Left ventricle myocardium inferior (tissue), 1 donor: ENCODE results near the gene RIN3. TPM values are rescaled to one million over a fixed set of nuclear protein-coding genes. Genes with fewer than 3 reads are reported as not detected.

Experiments
- DNase-seq: peaks from one replicate; pipeline ENCODE4 v3.0.0-alpha.2; 2020
- H3K27ac ChIP-seq: fragments of 200-600 bp; replicated peaks from 2 replicates; pipeline ENCODE4 v1.8.0; 2021
- H3K27me3 ChIP-seq: fragments of 200-600 bp; 2 replicates; pipeline ENCODE4 v1.8.0; 2021; ENCODE audit warnings: low read depth
- H3K36me3 ChIP-seq: fragments of 200-600 bp; 2 replicates; pipeline ENCODE4 v1.8.0; 2021
- H3K4me1 ChIP-seq: fragments of 200-600 bp; 2 replicates; pipeline ENCODE4 v1.8.0; 2021
- H3K4me3 ChIP-seq: fragments of 200-600 bp; 2 replicates; pipeline ENCODE4 v1.8.0; 2021; ENCODE audit warnings: mild to moderate bottlenecking, moderate library complexity
- H3K9me3 ChIP-seq: fragments of 200-600 bp; replicated peaks from 2 replicates; pipeline ENCODE4 v1.8.0; 2021
- CTCF ChIP-seq: fragments of 200-600 bp; IDR thresholded peaks from 2 replicates; pipeline ENCODE4 v1.8.0; 2021; ENCODE audit warnings: antibody characterized with exemption, mild to moderate bottlenecking, borderline replicate concordance
- intact Hi-C: fragments of 100-400 bp; cut with micrococcal nuclease; formaldehyde crosslinking; loops from one replicate; pipeline ENCODE4 v1.11.0; 2022
- total RNA-seq: library from RNA; stranded (reverse); fragmentation: NEBNext Ultra II Directional; extraction: Animal tissue kit (Norgen Biotek cat#: 25700); gene quantifications from one replicate; pipeline ENCODE4 v1.2.1, GENCODE V29; 2021
- donor health status: DM: no; HTN: yes; CAD: no; lungs with severe emphysema.

Gene RIN3
- total RNA-seq, 1 donor from 2014 or later = 13.8 TPM

DNA sequence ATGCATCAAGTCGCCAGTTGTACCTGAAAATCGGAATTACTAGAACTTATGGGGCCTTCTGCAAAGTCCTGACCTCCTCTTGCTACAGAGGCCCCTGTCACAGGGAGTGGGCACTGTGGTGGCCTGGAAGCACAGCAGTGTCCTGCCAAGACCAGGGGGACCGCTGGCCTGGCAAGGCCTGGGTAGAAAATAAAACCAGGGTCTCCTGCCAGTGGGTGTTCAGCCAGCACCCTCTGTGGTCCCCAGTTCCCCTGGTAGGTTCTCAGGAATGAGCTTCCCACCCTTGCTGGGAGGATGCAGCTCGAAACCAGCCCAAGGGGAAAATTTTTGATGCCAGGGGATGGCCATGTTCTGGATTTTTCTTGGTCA lies 43.9 kb downstream of the RIN3 start:
- no peak for DNase-seq
- intact Hi-C loops = no loop called here
- H3K27me3 ChIP-seq = no peaks in the 10 kb centered on the region
- no peak overlapping the region for H3K4me3 ChIP-seq
- peaks cover 37% of the 10 kb centered on the region for H3K36me3 ChIP-seq
- TF ChIP-seq CTCF = no peak
- H3K27ac ChIP-seq = no peak overlapping the region
- peaks cover 17% of the 10 kb centered on the region for H3K4me1 ChIP-seq
- no peaks in the 10 kb centered on the region for H3K9me3 ChIP-seq

DNA sequence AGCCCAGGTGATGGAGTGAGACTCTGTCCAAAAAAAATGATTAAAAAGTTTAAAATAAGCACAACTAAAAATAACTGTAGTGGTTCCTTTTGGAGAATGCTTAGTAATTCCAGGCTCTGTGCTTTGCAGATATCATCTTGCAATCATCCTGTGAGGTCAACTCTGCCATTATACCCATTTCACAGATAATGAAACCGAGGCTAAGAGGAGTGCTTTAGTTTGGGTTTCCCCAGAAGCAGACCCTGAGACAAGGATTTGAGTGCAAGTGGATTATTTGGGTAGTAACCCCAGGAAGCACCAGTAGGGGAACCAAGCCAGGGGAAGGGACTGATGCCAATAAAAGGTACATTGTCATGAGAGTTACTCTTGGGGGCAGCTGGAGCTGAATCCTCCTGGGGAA lies 44.7 kb downstream of the RIN3 start:
- no peak for TF ChIP-seq CTCF
- intact Hi-C loops = no loop called here
- no peak overlapping the region for H3K4me3 ChIP-seq
- no peaks in the 10 kb centered on the region for H3K27me3 ChIP-seq
- no peaks in the 10 kb centered on the region for H3K9me3 ChIP-seq
- H3K36me3 ChIP-seq = peaks cover 37% of the 10 kb centered on the region
- DNase-seq = no peak
- H3K27ac ChIP-seq = no peak overlapping the region
- peaks cover 10% of the 10 kb centered on the region for H3K4me1 ChIP-seq

DNA sequence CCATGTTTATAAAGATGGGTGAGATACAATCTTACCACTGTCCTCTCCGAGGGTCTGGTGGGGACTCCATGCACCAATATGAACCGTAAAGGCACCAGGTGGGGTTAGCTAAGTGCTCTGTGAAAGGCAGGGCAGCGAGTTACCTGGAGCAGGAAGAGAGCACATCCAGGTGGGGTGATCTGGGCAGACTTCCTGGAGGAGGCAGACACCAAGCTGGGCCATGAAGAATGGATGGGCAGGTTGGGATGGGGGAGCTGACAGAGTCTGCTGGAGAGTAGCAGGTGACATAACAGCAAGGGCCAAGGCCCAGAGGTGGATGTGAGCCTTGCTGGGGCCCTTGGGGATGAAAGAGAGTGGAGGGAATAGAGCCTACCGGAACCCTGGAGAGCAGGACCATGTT lies 45.9 kb downstream of the RIN3 start:
- H3K4me3 ChIP-seq = no peak overlapping the region
- H3K9me3 ChIP-seq = no peaks in the 10 kb centered on the region
- DNase-seq = no peak
- intact Hi-C loops = no loop called here
- H3K27ac ChIP-seq = no peak overlapping the region
- peaks cover 37% of the 10 kb centered on the region for H3K36me3 ChIP-seq
- no peaks in the 10 kb centered on the region for H3K27me3 ChIP-seq
- TF ChIP-seq CTCF = no peak
- H3K4me1 ChIP-seq = peaks cover 10% of the 10 kb centered on the region

GRCh38 chr14:92560106-92560865 lies 46.7 kb downstream of the RIN3 start:
- Histone ChIP-seq H3K4me1 (peaks cover 15% of the 10 kb centered on the region), H3K4me3 (no peak overlapping the region), H3K27ac (no peak overlapping the region), H3K9me3 (no peaks in the 10 kb centered on the region), H3K27me3 (no peaks in the 10 kb centered on the region), H3K36me3 (peaks cover 37% of the 10 kb centered on the region)
- DNase-seq = no peak
- intact Hi-C loops = no loop called here
- TF ChIP-seq CTCF = no peak

DNA sequence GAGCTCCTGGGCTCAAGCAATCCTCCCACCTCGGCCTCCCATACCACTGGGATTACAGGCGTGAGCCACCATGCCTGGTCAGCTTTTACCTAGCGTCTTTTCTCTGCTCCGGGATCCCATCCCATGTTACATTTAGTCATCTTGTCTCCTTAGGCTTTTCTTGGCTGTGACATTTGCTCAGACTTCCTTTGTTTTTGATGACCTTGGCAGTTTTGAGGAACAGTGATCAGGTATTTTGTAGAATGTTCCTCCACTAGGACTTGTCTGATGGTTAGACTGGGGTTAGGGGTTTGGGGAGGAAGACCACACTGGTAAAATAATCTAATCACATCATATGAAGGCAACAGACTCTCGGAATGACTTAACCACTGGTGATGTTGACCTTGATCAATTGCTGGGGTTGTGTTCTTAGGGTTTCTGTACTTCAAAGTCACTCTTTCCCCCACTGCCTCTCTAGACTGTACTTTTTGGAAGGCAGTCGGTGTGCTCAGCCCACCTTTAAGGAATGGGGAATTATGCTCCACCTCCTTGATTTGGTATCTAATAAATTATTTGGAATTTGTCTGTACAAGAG lies 48.4 kb downstream of the RIN3 start:
- Histone ChIP-seq H3K4me1 (peaks cover 20% of the 10 kb centered on the region), H3K9me3 (peaks cover 9% of the 10 kb centered on the region), H3K27ac (no peak overlapping the region), H3K27me3 (no peaks in the 10 kb centered on the region), H3K36me3 (peaks cover 32% of the 10 kb centered on the region), H3K4me3 (no peak overlapping the region)
- no peak for DNase-seq
- intact Hi-C loops = no loop called here
- TF ChIP-seq CTCF = no peak
